Measurements from ENCODE around the gene CLSTN2. TPM values are rescaled to one million over a fixed set of nuclear protein-coding genes. Genes with fewer than 3 reads are reported as not detected.

CLSTN2 gene
- total RNA-seq, 1 experiment from 2014 or later, result not detected

- ChIA-PET POLR2A (ENCODE audit: unreplicated experiment) (no interaction called here), CTCF (no interaction called here)
- BruUV-seq (replicated peaks), result no TSS peak
- intact Hi-C loops (cut with micrococcal nuclease; ENCODE audit: unreplicated experiment), result no loop called here
- Histone ChIP-seq H3K4me3 (no peak overlapping the region), H3K4me2 (no peak overlapping the region), H3K27ac (no peak overlapping the region), H4K20me1 (ENCODE audit: insufficient read depth) (no peaks in the 10 kb centered on the region), H3K4me1 (replicated peaks; ENCODE audit: insufficient read depth) (no peaks in the 10 kb centered on the region), H2AFZ (no peak overlapping the region), H3K79me2 (ENCODE audit: low read depth) (no peaks in the 10 kb centered on the region), H3F3A (ENCODE audit: insufficient read depth, low read depth) (no peaks in the 10 kb centered on the region), H3K9me2 (ENCODE audit: insufficient read depth) (no peaks in the 10 kb centered on the region), H3K9me3 (ENCODE audit: insufficient read depth, low read depth) (no peaks in the 10 kb centered on the region), H3K36me3 (ENCODE audit: low read depth) (no peaks in the 10 kb centered on the region), H3K27me3 (ENCODE audit: insufficient read depth, low read depth) (no peaks in the 10 kb centered on the region)
- TF ChIP-seq EZH2 (IDR thresholded peaks at IDR 0.05; ENCODE audit: low read depth), result no peak
- DNase-seq, result no peak
These were observed 4.8 kb upstream of the CLSTN2 start for GRCh38 chr3:139930211-139930610.

GRCh38 chr3:139933766-139934165 is 1.2 kb upstream of the CLSTN2 start:
- Histone ChIP-seq H2AFZ (no peak overlapping the region), H3K27me3 (ENCODE audit: insufficient read depth, low read depth) (no peaks in the 10 kb centered on the region), H3K9me3 (ENCODE audit: insufficient read depth, low read depth) (no peaks in the 10 kb centered on the region), H3K27ac (no peak overlapping the region), H3K4me3 (no peak overlapping the region), H3K36me3 (ENCODE audit: low read depth) (no peaks in the 10 kb centered on the region), H3K4me2 (no peak overlapping the region), H3F3A (ENCODE audit: insufficient read depth, low read depth) (no peaks in the 10 kb centered on the region), H4K20me1 (ENCODE audit: insufficient read depth) (no peaks in the 10 kb centered on the region), H3K79me2 (ENCODE audit: low read depth) (no peaks in the 10 kb centered on the region), H3K4me1 (replicated peaks; ENCODE audit: insufficient read depth) (no peaks in the 10 kb centered on the region), H3K9me2 (ENCODE audit: insufficient read depth) (no peaks in the 10 kb centered on the region)
- BruUV-seq (replicated peaks), result no TSS peak
- no peak for TF ChIP-seq CTCF (conservative IDR thresholded peaks at IDR 0.05)
- no peak for TF ChIP-seq EZH2 (IDR thresholded peaks at IDR 0.05; ENCODE audit: low read depth)
- no peak for DNase-seq
- intact Hi-C loops (cut with micrococcal nuclease; ENCODE audit: unreplicated experiment), result no loop called here
- CTCF ChIA-PET, result no interaction called here
- POLR2A ChIA-PET (ENCODE audit: unreplicated experiment), result no interaction called here

GRCh38 chr3:139934613-139935015 is 371 bp upstream of the CLSTN2 start:
- no peak for TF ChIP-seq CTCF (conservative IDR thresholded peaks at IDR 0.05)
- no peak for TF ChIP-seq EZH2 (IDR thresholded peaks at IDR 0.05; ENCODE audit: low read depth)
- no peak overlapping the region for H3K4me2 ChIP-seq
- H2AFZ ChIP-seq, result no peak overlapping the region
- BruUV-seq (replicated peaks), result no TSS peak
- intact Hi-C loops (cut with micrococcal nuclease; ENCODE audit: unreplicated experiment), result loop anchor here (5.0 kb wide), 2 partner anchors 507 to 618 kb away; no protein-coding TSS in a partner anchor
- H3K4me1 ChIP-seq (replicated peaks; ENCODE audit: insufficient read depth), result no peaks in the 10 kb centered on the region
- no peaks in the 10 kb centered on the region for H3K9me3 ChIP-seq (ENCODE audit: insufficient read depth, low read depth)
- no peak overlapping the region for H3K27ac ChIP-seq
- H3K9me2 ChIP-seq (ENCODE audit: insufficient read depth), result no peaks in the 10 kb centered on the region
- ChIA-PET POLR2A (ENCODE audit: unreplicated experiment) (no interaction called here), CTCF (no interaction called here)
- no peaks in the 10 kb centered on the region for H3K36me3 ChIP-seq (ENCODE audit: low read depth)
- no peaks in the 10 kb centered on the region for H3K27me3 ChIP-seq (ENCODE audit: insufficient read depth, low read depth)
- H3K79me2 ChIP-seq (ENCODE audit: low read depth), result no peaks in the 10 kb centered on the region
- H3F3A ChIP-seq (ENCODE audit: insufficient read depth, low read depth), result no peaks in the 10 kb centered on the region
- no peak overlapping the region for H3K4me3 ChIP-seq
- no peaks in the 10 kb centered on the region for H4K20me1 ChIP-seq (ENCODE audit: insufficient read depth)
- DNase-seq, result no peak

Data from PC-9 (cell line).